ENCODE data around the gene TMEM120B.
"Not testable (repeated sequence)": the region's sequence is repeated elsewhere in the genome, so short reads cannot be mapped to it uniquely, and the experiment has no call there.

The TMEM120B gene

GRCh38 chr12:121751749-121752351 is 39.3 kb downstream of the TMEM120B start:
- Histone ChIP-seq H2AFZ (ENCODE audit: low read depth) (no peak overlapping the region), H3K4me2 (no peak overlapping the region), H3K4me3 (IDR thresholded peaks at IDR 0.05; ENCODE audit: insufficient read depth, low read depth, low read length) (no peak overlapping the region), H3K36me3 (ENCODE audit: insufficient read depth) (no peaks in the 10 kb centered on the region), H4K20me1 (ENCODE audit: insufficient read depth) (no peaks in the 10 kb centered on the region), H3K79me2 (ENCODE audit: insufficient read depth, low read depth) (no peaks in the 10 kb centered on the region), H3K9ac (no peak overlapping the region), H3K4me1 (ENCODE audit: low read depth, poor library complexity, severe bottlenecking) (no peaks in the 10 kb centered on the region), H3K27ac (no peak overlapping the region), H3K27me3 (ENCODE audit: insufficient read depth, low read depth) (no peaks in the 10 kb centered on the region)
- TF ChIP-seq CTCF (conservative IDR thresholded peaks at IDR 0.05; ENCODE audit: low read depth, low read length) = no peak

- Histone ChIP-seq H3K4me2 (no peak overlapping the region), H3K36me3 (ENCODE audit: insufficient read depth) (no peaks in the 10 kb centered on the region), H3K4me3 (IDR thresholded peaks at IDR 0.05; ENCODE audit: insufficient read depth, low read depth, low read length) (no peak overlapping the region), H3K27ac (no peak overlapping the region), H4K20me1 (ENCODE audit: insufficient read depth) (no peaks in the 10 kb centered on the region), H3K4me1 (ENCODE audit: low read depth, poor library complexity, severe bottlenecking) (no peaks in the 10 kb centered on the region), H2AFZ (ENCODE audit: low read depth) (no peak overlapping the region), H3K27me3 (ENCODE audit: insufficient read depth, low read depth) (no peaks in the 10 kb centered on the region), H3K9ac (no peak overlapping the region), H3K79me2 (ENCODE audit: insufficient read depth, low read depth) (no peaks in the 10 kb centered on the region)
- no peak for TF ChIP-seq CTCF (conservative IDR thresholded peaks at IDR 0.05; ENCODE audit: low read depth, low read length)
These were observed 41.3 kb downstream of the TMEM120B start for GRCh38 chr12:121753844-121754264.

- Histone ChIP-seq H3K4me2 (no peak overlapping the region), H4K20me1 (ENCODE audit: insufficient read depth) (no peaks in the 10 kb centered on the region), H3K27ac (no peak overlapping the region), H2AFZ (ENCODE audit: low read depth) (no peak overlapping the region), H3K4me1 (ENCODE audit: low read depth, poor library complexity, severe bottlenecking) (no peaks in the 10 kb centered on the region), H3K4me3 (IDR thresholded peaks at IDR 0.05; ENCODE audit: insufficient read depth, low read depth, low read length) (no peak overlapping the region), H3K36me3 (ENCODE audit: insufficient read depth) (no peaks in the 10 kb centered on the region), H3K9ac (no peak overlapping the region), H3K27me3 (ENCODE audit: insufficient read depth, low read depth) (no peaks in the 10 kb centered on the region), H3K79me2 (ENCODE audit: insufficient read depth, low read depth) (no peaks in the 10 kb centered on the region)
- TF ChIP-seq CTCF (conservative IDR thresholded peaks at IDR 0.05; ENCODE audit: low read depth, low read length) = no peak
These were observed 42.3 kb downstream of the TMEM120B start for GRCh38 chr12:121754836-121755235.

GRCh38 chr12:121755591-121755990 is 43.0 kb downstream of the TMEM120B start:
- TF ChIP-seq CTCF (conservative IDR thresholded peaks at IDR 0.05; ENCODE audit: low read depth, low read length) = no peak

GRCh38 chr12:121758536-121758935 is 46.0 kb downstream of the TMEM120B start:
- H3K27ac ChIP-seq; H3K4me3 ChIP-seq (IDR thresholded peaks at IDR 0.05; ENCODE audit: insufficient read depth, low read depth, low read length): not testable (repeated sequence)

More at GRCh38 chr12:121755591-121755990, 43.0 kb downstream of the TMEM120B start:
- Histone ChIP-seq H3K4me2 (no peak overlapping the region), H3K9ac (no peak overlapping the region), H3K79me2 (ENCODE audit: insufficient read depth, low read depth) (no peaks in the 10 kb centered on the region), H4K20me1 (ENCODE audit: insufficient read depth) (no peaks in the 10 kb centered on the region), H2AFZ (ENCODE audit: low read depth) (no peak overlapping the region), H3K27me3 (ENCODE audit: insufficient read depth, low read depth) (no peaks in the 10 kb centered on the region), H3K36me3 (ENCODE audit: insufficient read depth) (no peaks in the 10 kb centered on the region), H3K27ac (no peak overlapping the region), H3K4me1 (ENCODE audit: low read depth, poor library complexity, severe bottlenecking) (no peaks in the 10 kb centered on the region), H3K4me3 (IDR thresholded peaks at IDR 0.05; ENCODE audit: insufficient read depth, low read depth, low read length) (no peak overlapping the region)

More at GRCh38 chr12:121758536-121758935, 46.0 kb downstream of the TMEM120B start:
- H3K79me2 ChIP-seq (ENCODE audit: insufficient read depth, low read depth); H3K4me1 ChIP-seq (ENCODE audit: low read depth, poor library complexity, severe bottlenecking); H3K27me3 ChIP-seq (ENCODE audit: insufficient read depth, low read depth); H3K4me2 ChIP-seq; H2AFZ ChIP-seq (ENCODE audit: low read depth); H3K36me3 ChIP-seq (ENCODE audit: insufficient read depth); H3K9ac ChIP-seq; H4K20me1 ChIP-seq (ENCODE audit: insufficient read depth): not testable (repeated sequence)

All from KMS-11 (cell line).